ENCODE data around the gene NAA30. TPM values are rescaled to one million over a fixed set of nuclear protein-coding genes. Genes with fewer than 3 reads are reported as not detected.

NAA30 gene
- total RNA-seq, 1 donor = 29.6 TPM

DNA sequence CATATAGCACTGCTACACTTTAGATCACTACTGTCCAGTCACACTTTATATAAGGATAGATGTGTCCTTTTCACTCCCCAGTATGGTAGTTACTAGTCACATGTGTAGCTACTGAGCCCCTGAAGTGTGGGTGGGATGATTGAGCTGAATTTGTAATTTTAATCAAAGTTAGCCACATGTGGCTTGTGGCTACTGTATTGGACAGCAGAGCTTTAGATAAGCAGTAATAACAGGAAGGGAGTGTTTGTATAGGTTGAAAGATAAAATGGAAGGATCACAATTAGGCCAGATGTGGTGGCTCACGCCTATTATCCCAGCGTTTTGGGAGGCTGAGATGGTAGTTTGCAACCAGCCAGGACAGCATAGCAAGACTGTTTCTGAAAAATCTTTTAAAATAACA is 23.5 kb downstream of the NAA30 start:
- Histone ChIP-seq H3K9me3 (ENCODE audit: low read depth, low read length) (no peaks in the 10 kb centered on the region), H3K4me1 (ENCODE audit: insufficient read depth, low read length) (no peaks in the 10 kb centered on the region), H3K4me3 (ENCODE audit: low read length) (no peak overlapping the region), H3K27me3 (ENCODE audit: insufficient read depth, low read length) (no peaks in the 10 kb centered on the region)

- Histone ChIP-seq H3K9me3 (ENCODE audit: low read depth, low read length) (no peaks in the 10 kb centered on the region), H3K4me3 (ENCODE audit: low read length) (no peak overlapping the region), H3K4me1 (ENCODE audit: insufficient read depth, low read length) (no peaks in the 10 kb centered on the region), H3K27me3 (ENCODE audit: insufficient read depth, low read length) (no peaks in the 10 kb centered on the region)
Observed at GRCh38 chr14:57417228-57417627, 26.8 kb downstream of the NAA30 start.

DNA sequence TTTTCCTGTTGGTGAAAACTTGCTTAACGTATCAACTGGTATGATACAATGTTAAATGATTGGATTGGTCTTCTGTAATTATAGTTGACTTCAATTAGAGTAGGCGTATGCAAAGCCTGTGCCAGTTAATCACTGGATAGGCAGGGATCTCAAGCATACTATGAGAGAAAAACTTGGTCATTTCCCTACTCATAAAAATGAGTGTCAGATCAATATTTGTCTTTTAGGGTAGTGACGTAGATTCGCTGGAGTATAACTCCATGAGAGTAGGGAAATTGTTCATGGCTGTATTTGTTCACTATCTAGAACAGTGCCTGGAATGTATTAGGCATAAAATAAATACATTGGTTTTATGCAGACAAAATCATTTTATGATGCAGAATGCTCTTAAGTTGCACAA is 28.6 kb downstream of the NAA30 start:
- no peaks in the 10 kb centered on the region for H3K9me3 ChIP-seq (ENCODE audit: low read depth, low read length)
- H3K27me3 ChIP-seq (ENCODE audit: insufficient read depth, low read length) = no peaks in the 10 kb centered on the region
- H3K4me3 ChIP-seq (ENCODE audit: low read length) = no peak overlapping the region

GRCh38 chr14:57420033-57420432 is 29.6 kb downstream of the NAA30 start:
- Histone ChIP-seq H3K27me3 (ENCODE audit: insufficient read depth, low read length) (no peaks in the 10 kb centered on the region), H3K4me1 (ENCODE audit: insufficient read depth, low read length) (no peaks in the 10 kb centered on the region), H3K4me3 (ENCODE audit: low read length) (no peak overlapping the region), H3K9me3 (ENCODE audit: low read depth, low read length) (no peaks in the 10 kb centered on the region)

More for the DNA sequence above, 28.6 kb downstream of the NAA30 start:
- no peaks in the 10 kb centered on the region for H3K4me1 ChIP-seq (ENCODE audit: insufficient read depth, low read length)

- H3K9me3 ChIP-seq (ENCODE audit: low read depth, low read length) = no peaks in the 10 kb centered on the region
- H3K4me3 ChIP-seq (ENCODE audit: low read length) = no peak overlapping the region
- H3K4me1 ChIP-seq (ENCODE audit: insufficient read depth, low read length) = no peaks in the 10 kb centered on the region
- no peaks in the 10 kb centered on the region for H3K27me3 ChIP-seq (ENCODE audit: insufficient read depth, low read length)
Observed at GRCh38 chr14:57420986-57421385, 30.6 kb downstream of the NAA30 start.

DNA sequence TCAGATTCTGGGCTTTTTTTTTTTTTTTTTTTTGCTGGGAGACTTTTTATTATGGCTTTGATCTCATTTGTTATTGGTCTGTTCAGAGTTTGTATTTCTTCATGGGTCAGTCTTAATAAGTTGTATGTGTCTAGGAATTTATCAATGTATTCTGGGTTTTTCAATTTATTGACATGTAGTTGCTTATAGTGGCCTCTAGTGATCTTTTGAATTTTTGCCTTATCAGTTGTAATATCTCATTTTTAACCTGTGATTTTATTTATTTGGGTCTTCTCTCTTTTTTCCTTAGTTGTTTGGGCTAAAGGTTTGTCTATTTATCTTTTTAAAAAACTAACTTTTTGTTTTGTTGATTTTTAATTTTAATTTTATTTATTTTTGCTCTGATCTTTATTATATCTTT is 45.5 kb downstream of the NAA30 start:
- no peaks in the 10 kb centered on the region for H3K9me3 ChIP-seq (ENCODE audit: low read depth, low read length)
- peaks cover 2% of the 10 kb centered on the region for H3K27me3 ChIP-seq (ENCODE audit: insufficient read depth, low read length)
- no peak overlapping the region for H3K4me3 ChIP-seq (ENCODE audit: low read length)
- H3K4me1 ChIP-seq (ENCODE audit: insufficient read depth, low read length) = no peaks in the 10 kb centered on the region

DNA sequence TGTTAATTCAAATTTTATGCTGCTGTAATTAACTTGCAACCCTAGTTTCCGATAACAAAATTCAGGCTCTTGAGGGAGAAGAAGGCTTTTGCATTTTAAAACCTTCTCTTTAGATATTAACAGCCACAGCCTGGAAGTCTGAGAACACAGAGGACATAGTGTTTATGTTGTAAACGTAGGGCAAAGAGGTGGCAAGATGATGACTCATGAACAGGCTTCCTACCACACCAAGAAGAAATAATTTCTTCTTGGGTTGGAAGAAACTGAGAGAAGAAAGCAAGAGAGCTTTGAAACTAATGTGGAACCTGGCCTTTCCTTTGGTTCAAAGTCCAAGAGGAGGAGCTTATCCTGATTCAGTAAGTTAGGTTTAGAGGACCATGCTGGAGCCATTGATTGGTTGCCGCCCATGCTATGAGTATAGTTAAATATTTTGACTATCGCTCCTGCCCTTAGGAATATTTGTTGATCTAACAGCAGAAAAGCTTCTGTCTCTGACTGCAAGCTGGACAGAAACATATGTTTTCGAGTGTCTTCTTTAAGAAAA is 71.5 kb downstream of the NAA30 start:
- H3K4me1 ChIP-seq (ENCODE audit: insufficient read depth, low read length) = no peaks in the 10 kb centered on the region
- H3K9me3 ChIP-seq (ENCODE audit: low read depth, low read length) = no peaks in the 10 kb centered on the region
- no peak overlapping the region for H3K4me3 ChIP-seq (ENCODE audit: low read length)
- no peaks in the 10 kb centered on the region for H3K27me3 ChIP-seq (ENCODE audit: insufficient read depth, low read length)

DNA sequence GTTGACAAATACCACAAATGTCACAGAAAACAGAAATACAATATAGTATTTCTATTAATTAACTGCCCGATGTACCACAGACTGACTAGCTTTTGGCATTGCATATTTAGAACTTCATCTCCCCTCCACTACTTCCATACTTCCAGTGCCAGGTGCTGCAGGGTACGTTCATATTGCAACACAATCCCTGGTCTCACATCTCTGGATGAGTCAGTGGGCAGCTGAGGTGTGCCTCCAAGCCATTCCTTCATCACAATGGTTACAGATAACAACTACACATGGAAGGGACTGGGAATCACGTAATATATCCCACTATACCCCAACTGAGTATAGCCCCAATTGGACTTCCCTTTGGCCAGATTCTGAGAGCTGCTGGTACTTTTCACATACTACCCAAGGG is 72.2 kb downstream of the NAA30 start:
- no peaks in the 10 kb centered on the region for H3K27me3 ChIP-seq (ENCODE audit: insufficient read depth, low read length)
- no peaks in the 10 kb centered on the region for H3K9me3 ChIP-seq (ENCODE audit: low read depth, low read length)
- H3K4me3 ChIP-seq (ENCODE audit: low read length) = no peak overlapping the region
- H3K4me1 ChIP-seq (ENCODE audit: insufficient read depth, low read length) = no peaks in the 10 kb centered on the region

- Histone ChIP-seq H3K4me1 (ENCODE audit: insufficient read depth, low read length) (no peaks in the 10 kb centered on the region), H3K9me3 (ENCODE audit: low read depth, low read length) (no peaks in the 10 kb centered on the region), H3K27me3 (ENCODE audit: insufficient read depth, low read length) (no peaks in the 10 kb centered on the region), H3K4me3 (ENCODE audit: low read length) (no peak overlapping the region)
Observed at GRCh38 chr14:57464008-57464730, 73.8 kb downstream of the NAA30 start.

Other genes starting within 250 kb of the NAA30 start
- gene EXOC5, start 121.7 kb upstream of the NAA30 start, total RNA-seq = 18.6 TPM
- 41.1 TPM for gene AP5M1, start 121.6 kb upstream of the NAA30 start, total RNA-seq
- gene CCDC198, start 103.3 kb downstream of the NAA30 start, total RNA-seq = not detected